HG02973 (cell line): ENCODE data around the gene CLASP1.
"Not testable (repeated sequence)": the region's sequence is repeated elsewhere in the genome, so short reads cannot be mapped to it uniquely, and the experiment has no call there.

Experiments
- ATAC-seq: cut with Tn5 transposase; IDR thresholded peaks from one replicate; pipeline ENCODE4 v1.9.1; 2021; ENCODE audit warnings: moderate library complexity; ENCODE audit not compliant: unreplicated experiment

CLASP1 gene

GRCh38 chr2:121386707-121387106 lies 262.6 kb downstream of the CLASP1 start:
- ATAC-seq = no peak

GRCh38 chr2:121386102-121386501 lies 263.2 kb downstream of the CLASP1 start:
- no peak for ATAC-seq

DNA sequence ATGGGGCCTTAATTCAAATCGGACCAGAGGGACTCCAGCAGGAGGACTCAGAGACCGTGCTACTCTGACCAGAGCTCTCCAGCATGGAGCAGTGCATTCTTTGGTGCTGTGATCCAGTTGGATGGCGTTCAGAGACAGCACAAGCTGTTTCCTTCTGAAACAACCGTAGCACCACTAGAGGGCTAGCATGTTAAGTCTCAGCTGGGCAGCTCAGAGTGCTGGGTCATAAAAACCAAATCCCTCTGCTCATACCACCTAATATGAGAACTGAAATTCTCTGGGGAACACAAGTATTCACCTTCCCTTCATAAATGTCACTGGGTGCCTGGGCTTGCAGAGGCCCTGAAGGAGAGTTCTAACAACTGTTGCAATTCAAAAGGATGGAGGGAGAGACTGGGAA lies 266.5 kb downstream of the CLASP1 start:
- no peak for ATAC-seq

DNA sequence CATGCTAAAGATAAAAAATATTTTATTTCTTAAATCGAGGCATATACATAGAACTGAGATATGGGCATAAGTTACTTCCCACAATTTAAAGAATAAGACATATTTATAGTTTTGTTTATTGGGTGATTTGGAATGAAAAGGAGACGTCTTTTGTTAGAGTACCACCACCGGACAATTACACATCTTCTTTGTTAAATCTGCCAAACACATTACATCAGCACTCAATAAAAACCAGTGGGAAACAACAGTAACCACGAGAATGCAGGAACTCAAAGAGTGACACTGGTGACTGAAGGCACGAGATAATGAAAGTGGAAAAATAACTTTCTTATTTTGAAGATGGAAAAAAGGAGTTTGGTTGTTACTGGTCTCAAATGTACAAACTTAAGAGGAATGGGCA lies 271.6 kb downstream of the CLASP1 start:
- no peak for ATAC-seq

GRCh38 chr2:121376535-121377250 lies 272.6 kb downstream of the CLASP1 start:
- ATAC-seq = no peak

DNA sequence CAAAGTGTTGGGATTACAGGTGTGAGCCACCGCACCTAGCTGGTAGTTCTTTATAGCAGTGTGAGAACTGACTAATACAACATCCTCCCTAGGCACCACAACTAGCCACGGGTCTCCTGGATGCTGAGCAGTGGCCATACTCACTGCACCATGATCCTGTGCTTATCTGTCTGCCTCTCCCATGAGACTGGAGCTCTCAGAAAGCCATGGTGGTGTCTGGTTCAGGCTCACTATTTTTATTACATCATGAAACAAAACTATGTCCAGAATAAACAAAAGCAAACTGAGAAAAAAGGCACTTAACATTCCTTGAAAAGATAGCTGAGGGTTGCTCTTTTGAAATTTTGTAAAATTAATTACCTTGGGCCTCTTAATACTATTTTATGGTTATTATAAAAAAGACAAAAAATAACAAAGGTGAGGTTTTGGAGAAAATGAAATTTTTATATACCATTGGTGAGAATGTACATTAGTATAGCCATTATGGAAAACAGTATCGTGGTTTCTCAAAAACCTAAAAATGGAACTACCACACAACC lies 273.6 kb downstream of the CLASP1 start:
- no peak for ATAC-seq

GRCh38 chr2:121374412-121375075 lies 274.7 kb downstream of the CLASP1 start:
- not testable (repeated sequence) for ATAC-seq

- ATAC-seq = no peak
Observed at GRCh38 chr2:121372721-121373353, 276.4 kb downstream of the CLASP1 start.

DNA sequence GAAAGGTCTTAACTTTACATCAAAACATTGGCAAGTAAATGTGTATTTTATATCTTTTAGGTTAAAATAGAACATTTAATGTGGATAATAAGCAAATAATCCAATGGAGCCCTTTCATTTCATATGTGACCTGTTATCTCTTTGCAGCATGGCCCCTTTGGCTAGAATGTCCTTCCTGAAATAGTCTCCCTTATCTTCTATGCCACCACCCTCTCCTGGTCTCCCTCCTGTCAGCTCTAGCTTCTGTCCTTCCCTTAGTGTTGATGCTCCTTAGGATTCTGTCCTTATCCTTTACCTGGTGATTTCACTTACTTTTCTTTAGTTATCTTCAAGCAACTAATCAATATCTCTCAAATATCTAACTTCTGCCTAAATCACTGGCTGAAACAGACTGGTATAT lies 277.2 kb downstream of the CLASP1 start:
- ATAC-seq = no peak

DNA sequence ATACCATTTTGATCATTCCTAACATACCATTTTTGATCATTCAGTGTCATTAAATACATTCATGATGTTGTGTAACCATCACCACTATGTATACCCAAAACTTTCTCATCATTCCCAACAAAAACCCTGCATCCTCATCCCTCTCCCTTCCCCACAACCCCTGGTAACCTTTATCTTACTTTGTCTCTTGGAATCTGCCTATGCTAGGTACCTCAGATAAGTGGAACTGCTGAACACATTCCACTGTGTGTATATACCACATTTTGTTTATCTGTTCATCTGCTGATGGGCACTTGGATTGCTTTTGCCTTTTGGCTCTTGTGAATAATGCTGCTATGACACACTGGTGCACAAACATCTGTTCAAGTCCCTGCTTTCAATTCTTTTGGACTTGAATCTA lies 280.4 kb downstream of the CLASP1 start:
- no peak for ATAC-seq

GRCh38 chr2:121368155-121368554 lies 281.1 kb downstream of the CLASP1 start:
- ATAC-seq = no peak

DNA sequence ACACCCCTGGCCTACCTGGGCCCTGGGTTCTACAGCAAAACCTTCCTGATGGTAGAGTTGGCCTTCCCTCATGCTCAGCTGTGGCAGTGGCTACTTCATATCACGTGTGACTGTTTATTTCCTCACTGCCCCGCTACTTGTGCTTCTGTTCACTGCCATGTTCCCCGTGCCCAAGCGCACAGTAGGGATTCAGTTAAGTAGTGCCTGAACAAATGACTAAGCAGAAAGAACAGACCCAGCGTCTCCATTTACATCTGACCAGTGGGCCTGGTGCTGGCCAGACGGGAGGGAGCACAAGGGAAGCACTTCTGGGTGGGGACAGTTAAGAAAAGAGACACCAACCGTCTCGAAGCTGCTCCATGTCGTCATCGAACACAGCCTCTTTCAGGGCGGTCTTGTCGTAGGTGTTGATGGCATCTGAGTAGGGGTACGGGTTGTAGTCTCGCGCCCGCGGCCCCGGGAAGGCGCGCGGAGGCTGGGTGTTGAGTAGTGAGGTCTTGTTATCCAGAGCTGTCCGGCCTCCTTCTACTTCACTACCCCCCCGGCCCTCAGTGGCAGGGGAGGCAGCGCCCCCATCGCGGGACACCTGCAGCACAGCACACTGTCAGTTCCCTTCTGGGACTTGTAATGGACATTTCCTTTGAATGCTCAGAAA lies 281.9 kb downstream of the CLASP1 start:
- no peak for ATAC-seq

- no peak for ATAC-seq
Observed at GRCh38 chr2:121366040-121366439, 283.2 kb downstream of the CLASP1 start.

GRCh38 chr2:121365061-121365460 lies 284.2 kb downstream of the CLASP1 start:
- ATAC-seq = no peak

DNA sequence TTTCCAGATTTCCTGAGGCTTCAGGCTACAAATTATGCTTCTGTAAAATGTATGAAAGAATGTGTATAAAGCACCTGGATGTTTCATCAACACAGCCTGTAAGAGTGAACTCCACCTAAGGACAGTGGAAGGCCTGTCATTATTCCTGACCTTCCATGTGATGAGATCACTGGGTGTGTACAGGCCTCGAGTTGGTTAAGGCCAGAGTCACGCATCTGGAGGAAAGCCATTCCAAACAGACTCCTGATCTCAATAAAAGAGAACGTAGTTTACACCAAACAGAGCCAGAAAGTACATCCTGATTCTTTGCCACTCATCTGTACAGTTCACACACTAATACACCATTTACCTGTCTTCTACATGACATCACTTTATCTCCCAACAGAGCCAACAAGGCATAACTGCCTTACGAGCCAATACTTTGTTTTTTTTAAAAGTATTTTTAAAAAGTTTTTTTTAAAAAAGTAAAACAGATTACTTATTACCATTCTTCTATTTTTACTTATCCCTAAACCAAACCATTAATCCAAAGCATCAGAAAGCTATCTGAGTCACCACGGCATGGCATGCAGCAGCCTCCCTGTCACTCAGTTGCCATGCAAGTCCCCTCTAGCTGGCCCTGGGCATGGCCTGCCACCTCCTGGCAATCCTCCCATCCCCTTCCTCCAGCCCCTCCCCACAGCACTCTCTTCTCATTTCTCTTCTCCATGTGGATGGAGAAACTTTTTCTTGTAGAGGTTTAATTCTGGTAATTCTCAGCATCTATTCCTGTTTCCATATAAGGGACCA lies 285.4 kb downstream of the CLASP1 start:
- no peak for ATAC-seq

DNA sequence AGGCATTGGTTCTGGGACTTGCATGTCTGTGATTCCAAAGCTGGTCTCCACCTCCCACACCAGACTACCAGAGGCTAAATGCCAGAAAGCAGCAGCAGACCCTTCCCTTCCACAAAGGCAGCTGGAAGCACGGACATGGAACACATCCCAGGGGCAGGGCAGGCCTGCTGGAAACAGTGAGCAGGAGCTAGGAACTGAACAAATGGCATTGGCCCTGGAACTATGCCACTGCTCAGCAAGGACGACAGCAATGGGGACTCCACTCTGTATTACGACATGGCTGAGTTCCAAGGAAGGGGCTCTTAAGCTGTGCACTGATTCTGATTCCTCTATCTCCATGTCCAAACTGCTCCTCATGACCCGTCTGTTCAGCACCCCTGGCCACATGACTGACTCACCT lies 286.5 kb downstream of the CLASP1 start:
- no peak for ATAC-seq

DNA sequence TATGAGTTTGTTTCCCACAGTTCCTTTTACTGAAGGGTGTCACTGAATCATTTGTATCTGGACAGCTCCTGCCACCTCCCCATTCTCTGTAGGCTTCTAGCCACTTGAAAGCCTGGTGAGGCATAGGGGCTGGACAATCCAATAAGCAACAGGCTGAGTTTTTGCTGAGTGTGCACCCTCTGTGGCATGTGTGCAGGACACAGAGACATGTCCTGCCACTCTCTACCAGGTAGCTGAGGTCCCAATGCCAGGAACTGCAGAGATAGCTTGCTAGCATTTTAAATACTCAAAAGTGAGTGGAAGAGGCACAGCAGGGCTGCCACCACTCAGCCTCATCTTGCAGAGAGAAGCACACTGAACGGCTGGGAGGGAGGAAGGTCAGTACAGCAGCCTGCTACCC lies 287.0 kb downstream of the CLASP1 start:
- no peak for ATAC-seq

- ATAC-seq = no peak
Observed at GRCh38 chr2:121360566-121361300, 288.5 kb downstream of the CLASP1 start.

DNA sequence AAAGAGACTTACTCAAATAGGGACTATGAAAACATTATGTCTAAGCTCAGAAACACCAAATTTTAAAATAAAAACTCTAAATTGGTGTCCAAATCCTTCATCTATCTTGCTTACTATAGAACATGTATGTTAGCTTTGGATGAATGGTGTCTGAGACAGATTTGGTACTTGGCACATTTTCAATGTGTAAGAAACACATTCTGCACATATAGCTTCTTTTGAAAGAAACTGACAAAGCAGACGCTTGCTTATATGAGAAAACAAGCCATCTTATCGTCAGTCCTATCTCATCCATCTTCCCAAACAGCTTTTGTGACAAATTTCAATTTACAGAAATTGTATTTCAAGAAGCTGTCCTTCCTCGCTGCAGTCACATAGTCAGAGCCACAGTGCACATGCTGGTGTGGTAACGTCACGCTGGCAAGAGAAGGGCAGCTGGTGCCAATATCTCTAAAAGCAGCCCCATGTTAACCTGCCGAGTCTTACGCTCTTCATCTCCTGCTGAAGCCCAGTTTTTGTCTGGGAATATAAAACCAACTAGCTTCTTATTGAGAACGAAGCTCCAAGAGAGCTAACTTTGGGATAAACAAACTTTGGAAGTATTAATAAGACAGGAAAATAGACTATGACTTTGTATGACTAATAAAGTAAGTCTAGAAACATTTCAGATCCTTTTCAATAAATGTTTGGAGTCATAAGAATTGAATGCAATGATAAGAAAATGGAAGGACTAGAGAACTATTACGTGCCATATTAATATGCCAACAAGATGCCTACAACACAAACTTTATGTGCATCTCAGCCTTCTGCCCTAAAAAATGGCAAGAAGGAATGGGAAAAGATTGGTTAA lies 289.3 kb downstream of the CLASP1 start:
- no peak for ATAC-seq
